Spleen (tissue), 13 donors: ENCODE measurements around the gene IRS1. TPM values are rescaled to one million over a fixed set of nuclear protein-coding genes. Genes with fewer than 3 reads are reported as not detected.

Experiments
- DNase-seq: peaks from one replicate; pipeline ENCODE4 v3.0.0-alpha.2; 2020
- H3K27ac ChIP-seq, 8 donors: fragments of 200-600 bp; sonication (generic) in 7 of 8; 1 replicate in 4 of 8; 2 replicates in 4 of 8; pipeline versions ENCODE4 v1.5.0 to v1.8.0; 2016 to 2021; ENCODE audit warnings: inconsistent platforms in 4 of 8, mild to moderate bottlenecking in 4 of 8, moderate library complexity in 1 of 8
- H3K27me3 ChIP-seq, 7 donors: fragments of 200-600 bp; sonication (generic) in 6 of 7; replicated peaks in 1 of 7; 1 replicate in 4 of 7; 2 replicates in 3 of 7; pipeline versions ENCODE4 v1.5.0 to v1.8.0; 2016 to 2021; ENCODE audit warnings: inconsistent platforms in 3 of 7, mild to moderate bottlenecking in 1 of 7
- H3K36me3 ChIP-seq, 6 donors: fragments of 200-600 bp; sonication (generic) in 5 of 6; 1 replicate in 4 of 6; 2 replicates in 2 of 6; pipeline versions ENCODE4 v1.5.0 to v1.8.0; 2016 to 2021; ENCODE audit warnings: inconsistent platforms in 2 of 6
- H3K4me1 ChIP-seq, 6 donors: fragments of 200-600 bp; sonication (generic) in 5 of 6; 1 replicate in 3 of 6; 2 replicates in 3 of 6; pipeline versions ENCODE4 v1.5.0 to v1.8.0; 2016 to 2021; ENCODE audit warnings: inconsistent platforms in 3 of 6
- H3K4me3 ChIP-seq, 8 donors: fragments of 200-600 bp; sonication (generic) in 7 of 8; 1 replicate in 4 of 8; 2 replicates in 4 of 8; pipeline versions ENCODE4 v1.5.0 to v1.8.0; 2016 to 2021; ENCODE audit warnings: inconsistent platforms in 4 of 8, mild to moderate bottlenecking in 4 of 8, moderate library complexity in 2 of 8
- H3K9me3 ChIP-seq, 8 donors: fragments of 200-600 bp; sonication (generic) in 7 of 8; 1 replicate in 4 of 8; 2 replicates in 4 of 8; pipeline versions ENCODE4 v1.5.0 to v1.8.0; 2016 to 2021; ENCODE audit warnings: inconsistent platforms in 4 of 8
- POLR2A ChIP-seq, 3 donors: fragments of 450-650 bp; IDR thresholded peaks; one replicate each; pipeline ENCODE4 v1.5.1; 2017; ENCODE audit warnings: antibody characterized with exemption in 3 of 3, mild to moderate bottlenecking in 1 of 3
- POLR2AphosphoS5 ChIP-seq, 3 donors: sonication (generic); formaldehyde crosslinking; IDR thresholded peaks; one replicate each; pipeline ENCODE4 v1.5.1; 2017; ENCODE audit warnings: antibody characterized with exemption in 3 of 3
- WGBS, 5 donors: extraction: QIAGEN DNeasy Blood & Tissue Kit in 3 of 5; methylation state at CpG; one replicate each; pipeline versions ENCODE4 v1.1.5 to v1.1.7; 2013 to 2018; 5-methylcytosine and 5-hydroxymethylcytosine counted together
- intact Hi-C: fragments of 100-400 bp; cut with DNase I; formaldehyde crosslinking; loops from one replicate; pipeline ENCODE4 v1.15.0; 2023; ENCODE audit warnings: low total_unique reads
- long read RNA-seq, 2 donors: transcript quantifications; one replicate each; lab custom pipeline, GENCODE V29; 2026
- polyA plus RNA-seq, 3 donors: library from polyadenylated mRNA; stranded (reverse); fragments of 200-250 nt; gene quantifications; one replicate each; pipeline ENCODE4 v1.2.1, GENCODE V29; 2013
- total RNA-seq, 7 donors: library from RNA; depleted of rRNA in 3 of 7; stranded (reverse); fragments of >200 nt in 3 of 7; fragmentation: NEBNext Ultra II Directional in 4 of 7; extraction: Animal tissue kit (Norgen Biotek cat#: 25700) in 4 of 7; gene quantifications; one replicate each; pipeline versions ENCODE4 v1.1.0 to v1.2.1, GENCODE V29; 2016 to 2021
- TF ChIP-seq, protein P1 (sequence below), 11 experiments: fragments of 200-600 bp in 7 of 11; fragments of 450-650 bp in 4 of 11; sonication (generic) in 4 of 11; IDR thresholded peaks in 8 of 11; conservative IDR thresholded peaks in 3 of 11; 1 replicate in 7 of 11; 2 replicates in 4 of 11; pipeline versions ENCODE4 v1.4.0 to v1.8.0; 2016 to 2021; ENCODE audit warnings: antibody characterized with exemption in 11 of 11, inconsistent platforms in 4 of 11, mild to moderate bottlenecking in 1 of 11
- donor health status: healthy with polysubstance abuse.
- donor health status: DM: no; HTN: no; CAD: no; lungs with moderate emphysema.
- donor health status: DM: no; HTN: no; CAD: no.
- donor health status: Bipolar disorder and iron deficiency.
- donor health status: healthy.
- donor health status: DM: no; HTN: no; CAD: no.
- donor health status: DM: yes; HTN: yes; CAD: no.

IRS1 gene, protein sequence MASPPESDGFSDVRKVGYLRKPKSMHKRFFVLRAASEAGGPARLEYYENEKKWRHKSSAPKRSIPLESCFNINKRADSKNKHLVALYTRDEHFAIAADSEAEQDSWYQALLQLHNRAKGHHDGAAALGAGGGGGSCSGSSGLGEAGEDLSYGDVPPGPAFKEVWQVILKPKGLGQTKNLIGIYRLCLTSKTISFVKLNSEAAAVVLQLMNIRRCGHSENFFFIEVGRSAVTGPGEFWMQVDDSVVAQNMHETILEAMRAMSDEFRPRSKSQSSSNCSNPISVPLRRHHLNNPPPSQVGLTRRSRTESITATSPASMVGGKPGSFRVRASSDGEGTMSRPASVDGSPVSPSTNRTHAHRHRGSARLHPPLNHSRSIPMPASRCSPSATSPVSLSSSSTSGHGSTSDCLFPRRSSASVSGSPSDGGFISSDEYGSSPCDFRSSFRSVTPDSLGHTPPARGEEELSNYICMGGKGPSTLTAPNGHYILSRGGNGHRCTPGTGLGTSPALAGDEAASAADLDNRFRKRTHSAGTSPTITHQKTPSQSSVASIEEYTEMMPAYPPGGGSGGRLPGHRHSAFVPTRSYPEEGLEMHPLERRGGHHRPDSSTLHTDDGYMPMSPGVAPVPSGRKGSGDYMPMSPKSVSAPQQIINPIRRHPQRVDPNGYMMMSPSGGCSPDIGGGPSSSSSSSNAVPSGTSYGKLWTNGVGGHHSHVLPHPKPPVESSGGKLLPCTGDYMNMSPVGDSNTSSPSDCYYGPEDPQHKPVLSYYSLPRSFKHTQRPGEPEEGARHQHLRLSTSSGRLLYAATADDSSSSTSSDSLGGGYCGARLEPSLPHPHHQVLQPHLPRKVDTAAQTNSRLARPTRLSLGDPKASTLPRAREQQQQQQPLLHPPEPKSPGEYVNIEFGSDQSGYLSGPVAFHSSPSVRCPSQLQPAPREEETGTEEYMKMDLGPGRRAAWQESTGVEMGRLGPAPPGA (N-terminal part only)
- total RNA-seq: 10 to 100 TPM in 2 of 7 donors, 1 to 10 TPM in 5; 6.2 to 11.6 (median 9.3) TPM
- polyA plus RNA-seq: 1 to 10 TPM in 2 of 3 donors, under 1 TPM in 1; 0.89 to 1.5 (median 1.2) TPM
- long read RNA-seq, donor 1, full-length matches to known transcripts: 1 of 1 reads
- long read RNA-seq, donor 1, partial matches to known transcripts: 0 of 1 reads
- long read RNA-seq, donor 1, other reads (novel, unspliced or antisense): 0 of 1 reads
- long read RNA-seq, donor 2, full-length matches to known transcripts: 3 of 3 reads
- long read RNA-seq, donor 2, partial matches to known transcripts: 0 of 3 reads
- long read RNA-seq, donor 2, other reads (novel, unspliced or antisense): 0 of 3 reads

GRCh38 chr2:226799211-226799975, at the start of gene IRS1:
Gene IRS1, minus strand, starts transcription at chr2:226799820. Its CDS starts 1,082 bp downstream, at chr2:226798738.
- H3K4me1 ChIP-seq: peaks cover 10 to 82% (median 48%) of the 10 kb centered on the region in 6 donors

GRCh38 chr2:226849349-226849748, 49.7 kb upstream of the IRS1 start:
- DNase-seq: no peak
- peaks cover 0 to 9% (median 0%) of the 10 kb centered on the region in 6 donors for H3K36me3 ChIP-seq
- no peaks in the 10 kb centered on the region for H3K9me3 ChIP-seq
- H3K27ac ChIP-seq: no peak overlapping the region
- peaks cover 0 to 22% (median 8%) of the 10 kb centered on the region in 6 donors for H3K4me1 ChIP-seq
- intact Hi-C loops: no loop called here
- H3K27me3 ChIP-seq: no peaks in the 10 kb centered on the region
- no peak for TF ChIP-seq POLR2AphosphoS5 (IDR thresholded peaks at IDR 0.05)
- TF ChIP-seq, protein P1, sequence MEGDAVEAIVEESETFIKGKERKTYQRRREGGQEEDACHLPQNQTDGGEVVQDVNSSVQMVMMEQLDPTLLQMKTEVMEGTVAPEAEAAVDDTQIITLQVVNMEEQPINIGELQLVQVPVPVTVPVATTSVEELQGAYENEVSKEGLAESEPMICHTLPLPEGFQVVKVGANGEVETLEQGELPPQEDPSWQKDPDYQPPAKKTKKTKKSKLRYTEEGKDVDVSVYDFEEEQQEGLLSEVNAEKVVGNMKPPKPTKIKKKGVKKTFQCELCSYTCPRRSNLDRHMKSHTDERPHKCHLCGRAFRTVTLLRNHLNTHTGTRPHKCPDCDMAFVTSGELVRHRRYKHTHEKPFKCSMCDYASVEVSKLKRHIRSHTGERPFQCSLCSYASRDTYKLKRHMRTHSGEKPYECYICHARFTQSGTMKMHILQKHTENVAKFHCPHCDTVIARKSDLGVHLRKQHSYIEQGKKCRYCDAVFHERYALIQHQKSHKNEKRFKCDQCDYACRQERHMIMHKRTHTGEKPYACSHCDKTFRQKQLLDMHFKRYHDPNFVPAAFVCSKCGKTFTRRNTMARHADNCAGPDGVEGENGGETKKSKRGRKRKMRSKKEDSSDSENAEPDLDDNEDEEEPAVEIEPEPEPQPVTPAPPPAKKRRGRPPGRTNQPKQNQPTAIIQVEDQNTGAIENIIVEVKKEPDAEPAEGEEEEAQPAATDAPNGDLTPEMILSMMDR (IDR thresholded peaks at IDR 0.05 in 8 of 11, conservative IDR thresholded peaks at IDR 0.05 in 3 of 11): no peak
- no peak for TF ChIP-seq POLR2A (IDR thresholded peaks at IDR 0.05)
- no peak overlapping the region for H3K4me3 ChIP-seq
- 82 to 100% (median 88%) methylated on average over 2 of the region's 2 CpGs for WGBS, 5 donors

More at GRCh38 chr2:226799211-226799975, at the start of gene IRS1:
- no peaks in the 10 kb centered on the region for H3K9me3 ChIP-seq
- intact Hi-C loops: no loop called here
- H3K36me3 ChIP-seq: no peaks in the 10 kb centered on the region
- TF ChIP-seq POLR2A (IDR thresholded peaks at IDR 0.05): peak in 1 of 3 donors; percentile 21
- TF ChIP-seq POLR2AphosphoS5 (IDR thresholded peaks at IDR 0.05): peak; percentile 36 to 76 (median 72)
- TF ChIP-seq, protein P1 (IDR thresholded peaks at IDR 0.05 in 8 of 11, conservative IDR thresholded peaks at IDR 0.05 in 3 of 11): peak in 2 of 11 experiments; percentile 44 to 58
- H3K27me3 ChIP-seq: peaks cover 0 to 62% (median 23%) of the 10 kb centered on the region in 7 donors
- peak within 1 kb of the TSS; percentile 61 to 86 (median 66) for H3K4me3 ChIP-seq
- 0 to 1% (median 0%) methylated on average over 31 to 82 of the region's 82 CpGs for WGBS, 5 donors
- DNase-seq: peak; percentile 90
- H3K27ac ChIP-seq: peak within 1 kb of the TSS; percentile 55 to 88 (median 82)

DNA sequence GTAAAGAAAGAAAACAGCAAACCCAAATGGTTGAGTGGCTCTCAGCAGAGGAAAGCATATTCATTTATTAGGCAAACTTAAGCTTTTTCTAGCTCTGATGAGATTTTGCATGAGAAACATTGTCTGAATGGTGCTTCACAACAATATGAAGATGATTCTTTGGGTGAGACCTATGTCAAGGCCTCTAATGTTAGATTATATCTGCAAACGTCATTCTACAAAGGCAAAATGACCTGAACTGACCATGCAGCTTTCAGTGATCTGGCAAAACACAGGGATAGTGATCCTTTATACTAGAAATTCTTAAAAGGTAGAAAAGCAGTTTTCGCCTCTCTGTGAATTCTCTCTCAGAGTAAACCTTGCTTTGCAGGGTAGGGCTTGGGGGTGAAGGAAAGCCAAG, 47.9 kb upstream of the IRS1 start:
- no peak for DNase-seq
- intact Hi-C loops: no loop called here
- peaks cover 0 to 9% (median 0%) of the 10 kb centered on the region in 6 donors for H3K36me3 ChIP-seq
- WGBS, 5 donors: 83 to 97% (median 91%) methylated on average over 2 of the region's 2 CpGs
- no peak overlapping the region for H3K27ac ChIP-seq
- TF ChIP-seq POLR2AphosphoS5 (IDR thresholded peaks at IDR 0.05) (no peak), POLR2A (IDR thresholded peaks at IDR 0.05) (no peak)
- TF ChIP-seq, protein P1 (IDR thresholded peaks at IDR 0.05 in 8 of 11, conservative IDR thresholded peaks at IDR 0.05 in 3 of 11): no peak
- H3K4me1 ChIP-seq: peaks cover 0 to 41% (median 15%) of the 10 kb centered on the region in 6 donors
- H3K4me3 ChIP-seq: no peak overlapping the region
- H3K9me3 ChIP-seq: no peaks in the 10 kb centered on the region
- H3K27me3 ChIP-seq: no peaks in the 10 kb centered on the region
